ENCODE results near the gene URB2. TPM values are rescaled to one million over a fixed set of nuclear protein-coding genes. Genes with fewer than 3 reads are reported as not detected.

URB2 gene
- total and polyA plus RNA-seq, 2 experiments from 2014 or later, result 7.6 to 44.3 TPM

DNA sequence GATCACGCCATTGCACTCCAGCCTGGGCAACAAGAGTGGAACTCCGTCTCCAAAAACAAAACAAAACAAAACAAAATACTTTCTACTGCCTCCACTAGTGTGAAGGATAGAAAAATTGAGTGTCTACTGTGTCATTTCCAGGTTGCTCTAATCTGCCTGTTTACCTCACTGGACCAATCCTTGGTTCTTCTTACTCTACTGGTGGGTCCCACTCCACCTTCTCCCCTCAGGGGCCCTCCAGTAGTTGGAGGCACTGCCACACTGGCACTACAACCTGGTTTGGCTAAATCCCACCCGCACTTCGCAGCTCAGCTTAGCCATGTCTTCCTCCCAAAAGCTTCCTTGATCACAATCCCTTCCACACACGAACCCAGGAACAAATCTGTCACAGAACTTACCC lies 2.8 kb upstream of the URB2 start:
- peaks cover 91% of the 10 kb centered on the region for H3K79me2 ChIP-seq (replicated peaks; ENCODE audit: insufficient read depth)

More for the DNA sequence above, 2.8 kb upstream of the URB2 start:
- peak overlapping the region; percentile 96; the same call in 1 of the 2 replicates for H3K4me3 ChIP-seq
- no peaks in the 10 kb centered on the region for H3K9me2 ChIP-seq (ENCODE audit: insufficient read depth)
- H3K4me2 ChIP-seq, result no peak overlapping the region
- Mint-ChIP-seq H3K4me1 (peaks cover 31% of the 10 kb centered on the region), H3K27me3 (ENCODE audit: insufficient read depth, low read depth, poor library complexity) (peaks cover 14% of the 10 kb centered on the region), H3K27ac (no peak overlapping the region), H3K4me3 (no peak overlapping the region), H3K9me3 (no peaks in the 10 kb centered on the region), H3K36me3 (ENCODE audit: low read depth) (peaks cover 9% of the 10 kb centered on the region; the same call in 1 of the 3 replicates)
- 0 out of 2 replicates have a peak, but pooled peaks cover under 1% of the 10 kb centered on the region for H3K36me3 ChIP-seq (ENCODE audit: insufficient read depth)
- H3K4me1 ChIP-seq (ENCODE audit: insufficient read depth), result peaks cover 20% of the 10 kb centered on the region
- no peak overlapping the region for H2AFZ ChIP-seq
- no peak for ATAC-seq
- H3K27ac ChIP-seq (ENCODE audit: low read depth), result no peak overlapping the region
- 0 out of 2 replicates have a peak, but pooled peaks cover 8% of the 10 kb centered on the region for H3F3A ChIP-seq (replicated peaks; ENCODE audit: low read depth)
- TF ChIP-seq EZH2 (IDR thresholded peaks at IDR 0.05; ENCODE audit: low read depth, unreplicated experiment) (no peak), POLR2AphosphoS5 (IDR thresholded peaks at IDR 0.05; ENCODE audit: low read depth) (no peak), NANOG (IDR thresholded peaks at IDR 0.05; ENCODE audit: borderline replicate concordance) (no peak), CREB1 (CRISPR knock-in tag; IDR thresholded peaks at IDR 0.05; ENCODE audit: low read depth) (no peak), ZNF462 (CRISPR knock-in tag; IDR thresholded peaks at IDR 0.05) (no peak), JUNB (IDR thresholded peaks at IDR 0.05; ENCODE audit: unreplicated experiment) (no peak), ZNF114 (CRISPR knock-in tag; IDR thresholded peaks at IDR 0.05) (no peak), CTCF (conservative IDR thresholded peaks at IDR 0.05; ENCODE audit: low read depth in 2 of 2) (no peak), STAT1 (IDR thresholded peaks at IDR 0.05; ENCODE audit: unreplicated experiment) (no peak)
- TF ChIP-seq, protein P1, sequence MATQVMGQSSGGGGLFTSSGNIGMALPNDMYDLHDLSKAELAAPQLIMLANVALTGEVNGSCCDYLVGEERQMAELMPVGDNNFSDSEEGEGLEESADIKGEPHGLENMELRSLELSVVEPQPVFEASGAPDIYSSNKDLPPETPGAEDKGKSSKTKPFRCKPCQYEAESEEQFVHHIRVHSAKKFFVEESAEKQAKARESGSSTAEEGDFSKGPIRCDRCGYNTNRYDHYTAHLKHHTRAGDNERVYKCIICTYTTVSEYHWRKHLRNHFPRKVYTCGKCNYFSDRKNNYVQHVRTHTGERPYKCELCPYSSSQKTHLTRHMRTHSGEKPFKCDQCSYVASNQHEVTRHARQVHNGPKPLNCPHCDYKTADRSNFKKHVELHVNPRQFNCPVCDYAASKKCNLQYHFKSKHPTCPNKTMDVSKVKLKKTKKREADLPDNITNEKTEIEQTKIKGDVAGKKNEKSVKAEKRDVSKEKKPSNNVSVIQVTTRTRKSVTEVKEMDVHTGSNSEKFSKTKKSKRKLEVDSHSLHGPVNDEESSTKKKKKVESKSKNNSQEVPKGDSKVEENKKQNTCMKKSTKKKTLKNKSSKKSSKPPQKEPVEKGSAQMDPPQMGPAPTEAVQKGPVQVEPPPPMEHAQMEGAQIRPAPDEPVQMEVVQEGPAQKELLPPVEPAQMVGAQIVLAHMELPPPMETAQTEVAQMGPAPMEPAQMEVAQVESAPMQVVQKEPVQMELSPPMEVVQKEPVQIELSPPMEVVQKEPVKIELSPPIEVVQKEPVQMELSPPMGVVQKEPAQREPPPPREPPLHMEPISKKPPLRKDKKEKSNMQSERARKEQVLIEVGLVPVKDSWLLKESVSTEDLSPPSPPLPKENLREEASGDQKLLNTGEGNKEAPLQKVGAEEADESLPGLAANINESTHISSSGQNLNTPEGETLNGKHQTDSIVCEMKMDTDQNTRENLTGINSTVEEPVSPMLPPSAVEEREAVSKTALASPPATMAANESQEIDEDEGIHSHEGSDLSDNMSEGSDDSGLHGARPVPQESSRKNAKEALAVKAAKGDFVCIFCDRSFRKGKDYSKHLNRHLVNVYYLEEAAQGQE (IDR thresholded peaks at IDR 0.05; ENCODE audit: unreplicated experiment), result no peak
- DNase-seq (ENCODE audit: low spot score), result no peak
- no peaks in the 10 kb centered on the region for H3K27me3 ChIP-seq (ENCODE audit: insufficient read depth)
- H4K20me1 ChIP-seq (replicated peaks; ENCODE audit: insufficient read depth), result peaks cover 38% of the 10 kb centered on the region
